D721Med (cell line): ENCODE data around the gene SUPT7L.
A peak's percentile ranks its signal among the peaks of the same experiment; 100 is the strongest.
"Not testable (repeated sequence)": the region's sequence is repeated elsewhere in the genome, so short reads cannot be mapped to it uniquely, and the experiment has no call there.

Source experiments
- DNase-seq: peaks from one replicate; pipeline ENCODE4 v3.0.0; 2011; ENCODE audit warnings: low spot score; ENCODE audit not compliant: insufficient read length
- FAIRE-seq: peaks from 2 replicates; lab custom pipeline; 2011; peaks lifted over from hg19 to GRCh38; lab: Jason Lieb, UNC
- TF ChIP-seq, protein P1 (sequence below): IDR thresholded peaks from 2 replicates; pipeline ENCODE4 v1.5.1; 2012; ENCODE audit warnings: mild to moderate bottlenecking, control low read depth; ENCODE audit not compliant: insufficient read depth; ENCODE audit errors: missing control alignments

The SUPT7L gene

DNA sequence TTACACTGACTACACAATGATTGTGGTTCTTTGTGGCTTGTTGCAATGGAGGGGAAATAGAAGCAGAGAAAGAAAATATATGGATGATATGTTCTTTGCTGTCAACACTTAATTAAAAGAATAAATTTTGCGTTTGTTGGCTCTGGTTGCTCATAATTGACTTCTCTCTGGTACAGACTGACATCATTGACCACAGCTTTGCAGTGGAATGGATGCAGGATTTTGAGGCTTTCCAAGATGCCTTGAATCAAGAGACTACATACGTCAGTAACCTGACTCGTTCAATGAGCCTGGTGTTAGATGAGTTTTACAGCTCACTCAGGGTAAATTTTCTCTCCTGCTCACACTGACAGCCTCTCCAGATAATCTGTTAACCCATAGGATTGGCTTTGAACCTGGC, 24.7 kb downstream of the SUPT7L start:
- DNase-seq, result no peak
- FAIRE-seq, result no peak
- TF ChIP-seq, protein P1, sequence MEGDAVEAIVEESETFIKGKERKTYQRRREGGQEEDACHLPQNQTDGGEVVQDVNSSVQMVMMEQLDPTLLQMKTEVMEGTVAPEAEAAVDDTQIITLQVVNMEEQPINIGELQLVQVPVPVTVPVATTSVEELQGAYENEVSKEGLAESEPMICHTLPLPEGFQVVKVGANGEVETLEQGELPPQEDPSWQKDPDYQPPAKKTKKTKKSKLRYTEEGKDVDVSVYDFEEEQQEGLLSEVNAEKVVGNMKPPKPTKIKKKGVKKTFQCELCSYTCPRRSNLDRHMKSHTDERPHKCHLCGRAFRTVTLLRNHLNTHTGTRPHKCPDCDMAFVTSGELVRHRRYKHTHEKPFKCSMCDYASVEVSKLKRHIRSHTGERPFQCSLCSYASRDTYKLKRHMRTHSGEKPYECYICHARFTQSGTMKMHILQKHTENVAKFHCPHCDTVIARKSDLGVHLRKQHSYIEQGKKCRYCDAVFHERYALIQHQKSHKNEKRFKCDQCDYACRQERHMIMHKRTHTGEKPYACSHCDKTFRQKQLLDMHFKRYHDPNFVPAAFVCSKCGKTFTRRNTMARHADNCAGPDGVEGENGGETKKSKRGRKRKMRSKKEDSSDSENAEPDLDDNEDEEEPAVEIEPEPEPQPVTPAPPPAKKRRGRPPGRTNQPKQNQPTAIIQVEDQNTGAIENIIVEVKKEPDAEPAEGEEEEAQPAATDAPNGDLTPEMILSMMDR, result no peak

DNA sequence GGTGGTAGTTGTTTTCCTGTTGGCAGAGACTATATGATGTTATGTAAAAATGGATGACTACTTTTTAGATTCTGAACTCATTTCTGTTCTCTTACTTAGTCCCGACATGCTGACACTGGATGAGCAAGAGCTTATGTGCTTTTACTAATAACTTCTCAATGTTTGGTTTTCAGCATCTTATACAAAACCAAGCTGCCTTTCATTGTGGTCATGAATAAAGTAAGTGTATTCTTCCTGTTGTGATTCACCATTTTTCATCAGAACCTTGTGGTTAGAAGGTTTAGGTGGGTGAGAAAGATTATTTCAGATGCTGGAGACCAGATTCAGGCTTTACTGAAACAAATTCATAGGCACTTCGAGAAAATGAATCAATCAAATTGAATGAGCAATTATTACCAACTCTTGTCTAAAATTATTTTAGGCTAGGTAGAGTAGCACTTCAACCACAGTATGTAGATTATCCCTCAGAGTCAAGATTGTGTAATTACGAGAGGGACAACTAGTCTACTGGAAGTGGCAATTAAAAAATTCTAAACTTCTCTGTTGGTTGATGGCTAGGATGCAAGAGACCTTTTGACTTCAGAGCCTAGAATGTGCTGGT, 25.3 kb downstream of the SUPT7L start:
- DNase-seq (no peak), FAIRE-seq (no peak)
- TF ChIP-seq, protein P1, result no peak

DNA sequence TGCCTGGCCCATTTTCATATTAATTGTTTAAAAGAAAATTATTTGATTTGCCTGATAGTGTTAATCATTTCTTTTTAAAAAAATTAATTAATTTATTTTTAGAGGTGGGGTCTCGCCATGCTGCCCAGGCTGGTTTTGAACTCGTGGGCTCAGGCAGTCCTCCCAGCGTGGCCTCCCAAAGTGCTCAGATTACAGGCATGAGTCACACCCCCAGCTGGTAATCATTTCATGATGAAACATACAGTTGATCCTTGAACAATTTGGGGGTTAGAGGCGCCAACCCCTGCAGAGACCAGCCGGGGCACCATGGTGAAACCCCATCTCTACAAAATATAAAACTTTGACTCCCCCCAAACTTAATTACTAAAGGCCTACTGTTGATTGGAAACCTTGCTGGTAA, 26.6 kb downstream of the SUPT7L start:
- TF ChIP-seq, protein P1, result no peak
- no peak for DNase-seq
- FAIRE-seq, result no peak

DNA sequence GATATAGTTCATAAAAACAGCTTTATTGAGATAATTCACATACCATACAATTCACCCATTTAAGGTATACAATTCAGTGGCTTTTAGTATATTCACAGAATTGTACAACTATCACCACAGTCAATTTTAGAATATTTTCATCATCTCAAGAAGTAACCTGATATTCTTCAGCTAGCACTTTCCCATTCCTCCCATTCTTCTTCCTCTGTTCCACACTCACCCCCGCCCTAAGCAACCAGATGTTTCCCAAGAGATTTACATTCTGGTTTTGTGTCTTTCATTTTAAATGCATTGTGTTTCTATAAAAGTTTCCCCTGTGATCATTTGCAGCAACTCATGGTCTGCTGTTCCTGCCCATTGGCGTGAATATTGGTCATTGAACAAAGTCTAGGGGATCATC, 29.1 kb downstream of the SUPT7L start:
- TF ChIP-seq, protein P1, result no peak
- DNase-seq (no peak), FAIRE-seq (no peak)

DNA sequence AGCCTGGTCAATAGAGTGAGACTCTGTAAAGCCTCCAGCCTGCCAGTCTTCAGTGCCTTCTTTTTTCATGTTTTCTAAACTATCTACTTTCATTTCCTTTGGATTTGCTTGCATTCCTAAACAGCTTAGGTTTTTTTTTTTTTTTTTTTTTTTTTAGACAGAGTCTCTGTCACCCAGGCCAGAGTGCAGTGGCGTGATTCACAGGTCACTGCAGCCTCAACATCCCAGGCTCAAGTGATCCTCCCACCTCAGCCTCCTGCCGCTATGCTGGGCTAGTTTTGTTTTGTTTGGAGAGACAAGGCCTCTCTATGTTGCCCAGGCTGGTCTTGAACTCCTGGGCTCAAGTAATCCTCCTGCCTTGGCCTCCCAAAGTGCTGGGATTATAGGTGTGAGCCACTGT, 33.2 kb downstream of the SUPT7L start:
- DNase-seq, FAIRE-seq: not testable (repeated sequence)

DNA sequence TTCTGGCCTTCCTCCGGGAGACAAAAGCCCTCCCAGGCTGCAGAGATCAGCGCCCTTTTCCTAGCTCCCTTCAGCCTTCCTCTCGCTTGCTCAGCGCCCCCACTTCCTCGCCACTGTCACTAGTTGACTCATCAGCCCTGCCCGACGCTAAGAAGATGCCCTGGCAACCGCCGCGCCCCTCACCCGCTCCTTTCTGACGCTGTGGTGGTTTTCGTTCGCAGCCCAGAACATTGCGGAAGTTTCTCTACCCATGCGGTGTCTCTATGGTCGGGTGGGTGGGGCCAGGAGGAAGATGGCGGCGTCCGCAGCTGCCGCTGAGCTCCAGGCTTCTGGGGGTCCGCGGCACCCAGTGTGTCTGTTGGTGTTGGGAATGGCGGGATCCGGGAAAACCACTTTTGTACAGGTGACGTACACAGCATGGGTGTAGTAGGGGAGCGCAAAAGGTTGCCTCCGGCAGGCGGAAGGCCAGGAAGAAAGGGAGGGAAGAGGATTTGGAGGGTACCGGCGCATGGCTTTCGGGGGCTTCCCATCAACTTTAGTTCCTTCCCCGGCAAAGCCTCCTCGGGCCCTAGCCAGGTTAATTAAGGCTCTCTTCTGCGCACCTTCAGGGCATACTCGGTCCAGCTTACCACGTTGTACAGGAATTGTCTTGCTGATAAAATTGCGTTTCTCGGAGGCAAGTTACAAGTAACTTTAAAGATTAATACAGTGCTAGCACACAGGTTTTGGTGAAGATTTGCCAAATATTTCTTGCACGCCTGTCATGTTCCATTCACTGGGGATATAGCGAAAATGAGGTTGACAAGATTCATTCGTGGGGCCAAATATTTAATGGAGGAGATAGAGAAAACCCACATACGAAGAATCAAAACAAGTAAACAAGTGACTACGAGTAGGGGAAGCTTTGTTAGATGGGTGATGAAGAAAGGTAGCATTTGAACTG, 34.4 kb downstream of the SUPT7L start, which contains the start of the genes CCDC121 and GPN1:
TSS of gene CCDC121 (minus strand) at position 246 of the 943 bp plus-strand sequence. CDS start 1,213 bp downstream, outside the sequence.
TSS of gene GPN1 (plus strand) at position 284 of the 943 bp plus-strand sequence. CDS start at position 293, 9 bp downstream.
- TF ChIP-seq, protein P1, result no peak
- FAIRE-seq (no peak), DNase-seq (peak; percentile 56)

DNA sequence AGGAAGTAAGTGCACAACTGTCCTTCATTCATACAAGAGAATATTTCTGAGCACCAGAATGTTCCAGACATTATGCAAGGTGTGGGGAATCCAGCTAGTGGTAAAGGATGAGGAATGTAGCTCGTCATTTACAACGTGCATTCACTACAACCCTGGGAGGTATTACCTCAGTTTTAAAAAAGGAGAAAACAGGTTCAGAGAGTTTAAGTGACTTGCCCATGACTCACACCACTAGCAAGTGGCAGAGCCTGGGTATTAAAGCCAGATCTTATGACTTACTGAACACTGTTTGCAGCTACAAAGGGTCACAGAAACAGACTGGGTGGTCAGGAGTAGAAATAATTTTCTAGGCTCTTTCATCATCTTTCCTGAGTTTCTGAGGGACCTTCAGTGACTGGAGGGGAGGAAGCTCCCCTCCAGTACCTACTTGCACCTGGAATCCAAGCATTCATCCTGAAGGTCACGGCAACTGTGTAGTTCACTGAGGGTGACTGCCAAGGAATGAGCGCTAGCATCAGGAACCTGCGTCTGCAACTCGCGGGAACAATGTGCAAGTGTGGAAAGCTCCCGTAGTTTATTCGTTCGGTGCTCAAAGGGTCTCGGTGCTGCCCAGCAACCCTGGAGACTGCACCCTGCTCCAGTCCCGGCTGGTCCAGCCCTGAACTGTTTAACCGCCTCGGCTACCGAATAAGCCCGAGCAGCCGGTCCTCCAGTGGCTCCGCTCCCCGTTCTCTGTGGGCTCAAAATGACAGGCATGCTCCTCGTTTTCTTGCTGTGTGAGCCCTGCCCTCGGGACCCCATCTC, 35.2 kb downstream of the SUPT7L start:
- TF ChIP-seq, protein P1, result no peak
- DNase-seq (no peak), FAIRE-seq (no peak)

DNA sequence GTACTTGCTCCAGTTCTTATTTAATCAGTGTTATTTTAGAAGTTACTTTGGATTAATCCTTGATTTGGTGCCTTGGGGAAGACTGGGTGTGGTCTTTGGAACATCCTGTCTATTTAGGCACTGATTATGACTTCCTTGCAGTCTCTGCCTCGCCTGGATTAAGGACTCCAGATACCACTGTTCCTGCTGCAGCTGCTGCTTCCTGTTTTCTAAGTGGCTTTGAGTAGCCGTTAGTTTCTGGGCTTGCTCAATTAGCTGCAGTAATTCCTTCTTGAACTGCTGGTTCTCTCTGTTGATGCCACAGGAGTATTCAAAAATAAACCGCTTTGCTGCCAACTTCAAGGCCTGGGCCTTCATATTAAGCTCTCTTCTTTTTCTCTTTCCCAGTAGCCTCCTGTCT, 36.5 kb downstream of the SUPT7L start:
- not testable (repeated sequence) for DNase-seq
- peak; percentile 29 for FAIRE-seq

DNA sequence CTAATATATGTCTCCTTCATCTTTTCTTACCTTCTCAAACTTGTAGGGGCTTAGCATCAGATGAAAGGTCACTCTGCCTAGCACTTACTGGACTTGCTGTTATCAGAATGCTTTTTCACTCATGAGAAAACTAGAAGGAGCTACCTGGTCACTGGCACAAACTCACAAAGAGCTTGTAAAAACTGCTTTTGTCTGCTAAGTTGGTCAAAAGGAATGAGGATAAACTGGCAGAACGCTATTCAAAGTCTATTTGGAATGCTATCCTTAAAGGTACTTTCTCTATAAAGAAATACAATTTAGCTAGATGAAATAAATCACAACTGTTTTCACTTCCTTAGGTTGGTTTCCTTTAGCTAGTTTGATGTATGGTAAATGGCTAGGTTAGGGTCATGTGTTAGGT, 37.1 kb downstream of the SUPT7L start:
- not testable (repeated sequence) for FAIRE-seq, DNase-seq
